ENCODE measurements around the gene MAML1. TPM values are rescaled to one million over a fixed set of nuclear protein-coding genes. Genes with fewer than 3 reads are reported as not detected.

MAML1 gene
- total and polyA plus RNA-seq, 2 experiments from 2014 or later, result 9.6 to 43.9 TPM

DNA sequence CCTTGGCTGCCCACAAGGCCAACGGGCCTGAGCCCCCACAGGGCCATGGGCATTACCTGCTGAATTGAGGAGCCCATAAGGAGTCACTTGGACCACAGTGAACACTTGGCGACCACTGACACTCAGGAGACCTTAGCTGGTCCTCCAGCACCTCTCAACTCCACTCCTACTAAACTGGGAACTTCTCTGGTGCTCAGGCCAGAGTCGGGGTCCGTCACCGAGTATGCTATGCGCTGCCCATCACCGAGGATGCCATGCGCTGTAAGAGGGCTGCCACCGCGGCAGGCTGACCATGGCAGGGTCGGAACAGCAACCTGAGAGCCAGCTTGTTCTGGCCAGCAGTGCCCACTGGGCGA is 87.5 kb downstream of the MAML1 start (continued):
- TF ChIP-seq CREB1 (CRISPR knock-in tag; IDR thresholded peaks at IDR 0.05; ENCODE audit: low read depth), result no peak

DNA sequence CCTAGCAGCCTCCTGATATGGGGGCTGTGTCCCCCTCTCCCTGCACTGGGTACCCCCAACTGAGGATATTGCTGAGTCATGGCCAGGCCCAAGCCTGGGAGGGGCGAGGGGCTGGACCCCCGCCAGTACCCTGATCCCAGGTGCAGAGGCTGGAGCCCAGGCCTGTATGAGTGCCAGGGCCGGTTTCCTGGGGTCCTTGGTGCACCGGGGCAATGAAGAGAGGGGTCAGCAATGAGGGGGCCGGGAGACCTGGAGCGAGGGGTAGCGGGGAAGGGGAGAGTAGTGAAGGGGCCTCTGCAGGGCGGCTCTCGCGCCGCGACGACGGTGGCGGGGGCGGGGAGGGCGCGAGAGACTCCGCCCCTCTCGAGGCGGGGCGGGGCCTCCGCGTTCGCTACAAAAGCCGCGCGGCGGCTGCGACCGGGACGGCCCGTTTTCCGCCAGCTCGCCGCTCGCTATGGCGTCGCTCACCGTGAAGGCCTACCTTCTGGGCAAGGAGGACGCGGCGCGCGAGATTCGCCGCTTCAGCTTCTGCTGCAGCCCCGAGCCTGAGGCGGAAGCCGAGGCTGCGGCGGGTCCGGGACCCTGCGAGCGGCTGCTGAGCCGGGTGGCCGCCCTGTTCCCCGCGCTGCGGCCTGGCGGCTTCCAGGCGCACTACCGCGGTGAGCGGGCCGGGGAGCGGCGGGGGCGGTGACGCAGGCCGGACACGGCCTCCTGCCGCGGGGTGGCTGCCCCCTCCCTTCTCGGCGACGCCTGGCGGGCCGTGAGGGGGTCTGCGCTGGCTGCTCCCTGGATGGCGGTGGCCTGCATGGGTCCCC is 88.1 kb downstream of the MAML1 start, which contains the start of gene SQSTM1:
Gene SQSTM1, plus strand, starts transcription at position 423 of the 815 bp plus-strand sequence. Its CDS starts 32 bp downstream, at position 455.
- peak within 1 kb of the TSS; percentile 76; the same call in 1 of the 2 replicates for H3K27ac ChIP-seq (ENCODE audit: low read depth)
- peaks cover 31% of the 10 kb centered on the region for H3K4me1 ChIP-seq (ENCODE audit: insufficient read depth)
- peaks cover 18% of the 10 kb centered on the region for H3K36me3 ChIP-seq (ENCODE audit: insufficient read depth)
- H3K79me2 ChIP-seq (replicated peaks; ENCODE audit: insufficient read depth), result peaks cover 21% of the 10 kb centered on the region
- H3K36me3 Mint-ChIP-seq (ENCODE audit: low read depth), result peaks cover 43% of the 10 kb centered on the region
- H2AFZ ChIP-seq, result no peak within 1 kb of the TSS
- H3K4me1 Mint-ChIP-seq, result peaks cover 32% of the 10 kb centered on the region
- no peaks in the 10 kb centered on the region for H3K9me2 ChIP-seq (ENCODE audit: insufficient read depth)
- H3K27ac Mint-ChIP-seq, result peak within 1 kb of the TSS; percentile 85
- no peaks in the 10 kb centered on the region for H3K9me3 Mint-ChIP-seq
- peaks cover 11% of the 10 kb centered on the region for H4K20me1 ChIP-seq (replicated peaks; ENCODE audit: insufficient read depth)
- peaks cover 12% of the 10 kb centered on the region; the same call in 1 of the 2 replicates for H3K27me3 ChIP-seq (ENCODE audit: insufficient read depth)
- peak within 1 kb of the TSS; percentile 92 for H3K4me3 ChIP-seq
- TF ChIP-seq, protein P1, sequence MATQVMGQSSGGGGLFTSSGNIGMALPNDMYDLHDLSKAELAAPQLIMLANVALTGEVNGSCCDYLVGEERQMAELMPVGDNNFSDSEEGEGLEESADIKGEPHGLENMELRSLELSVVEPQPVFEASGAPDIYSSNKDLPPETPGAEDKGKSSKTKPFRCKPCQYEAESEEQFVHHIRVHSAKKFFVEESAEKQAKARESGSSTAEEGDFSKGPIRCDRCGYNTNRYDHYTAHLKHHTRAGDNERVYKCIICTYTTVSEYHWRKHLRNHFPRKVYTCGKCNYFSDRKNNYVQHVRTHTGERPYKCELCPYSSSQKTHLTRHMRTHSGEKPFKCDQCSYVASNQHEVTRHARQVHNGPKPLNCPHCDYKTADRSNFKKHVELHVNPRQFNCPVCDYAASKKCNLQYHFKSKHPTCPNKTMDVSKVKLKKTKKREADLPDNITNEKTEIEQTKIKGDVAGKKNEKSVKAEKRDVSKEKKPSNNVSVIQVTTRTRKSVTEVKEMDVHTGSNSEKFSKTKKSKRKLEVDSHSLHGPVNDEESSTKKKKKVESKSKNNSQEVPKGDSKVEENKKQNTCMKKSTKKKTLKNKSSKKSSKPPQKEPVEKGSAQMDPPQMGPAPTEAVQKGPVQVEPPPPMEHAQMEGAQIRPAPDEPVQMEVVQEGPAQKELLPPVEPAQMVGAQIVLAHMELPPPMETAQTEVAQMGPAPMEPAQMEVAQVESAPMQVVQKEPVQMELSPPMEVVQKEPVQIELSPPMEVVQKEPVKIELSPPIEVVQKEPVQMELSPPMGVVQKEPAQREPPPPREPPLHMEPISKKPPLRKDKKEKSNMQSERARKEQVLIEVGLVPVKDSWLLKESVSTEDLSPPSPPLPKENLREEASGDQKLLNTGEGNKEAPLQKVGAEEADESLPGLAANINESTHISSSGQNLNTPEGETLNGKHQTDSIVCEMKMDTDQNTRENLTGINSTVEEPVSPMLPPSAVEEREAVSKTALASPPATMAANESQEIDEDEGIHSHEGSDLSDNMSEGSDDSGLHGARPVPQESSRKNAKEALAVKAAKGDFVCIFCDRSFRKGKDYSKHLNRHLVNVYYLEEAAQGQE (IDR thresholded peaks at IDR 0.05; ENCODE audit: unreplicated experiment), result no peak
- TF ChIP-seq POLR2AphosphoS5 (IDR thresholded peaks at IDR 0.05; ENCODE audit: low read depth) (peak; percentile 99), JUNB (IDR thresholded peaks at IDR 0.05; ENCODE audit: unreplicated experiment) (no peak)
- H3K27me3 Mint-ChIP-seq (ENCODE audit: insufficient read depth, low read depth, poor library complexity), result peaks cover 34% of the 10 kb centered on the region
- DNase-seq (ENCODE audit: low spot score) (peak; percentile 80), ATAC-seq (peak; percentile 16)
- H3F3A ChIP-seq (replicated peaks; ENCODE audit: low read depth), result peaks cover 40% of the 10 kb centered on the region
- H3K4me3 Mint-ChIP-seq, result peak within 1 kb of the TSS; percentile 92
- H3K4me2 ChIP-seq, result peak within 1 kb of the TSS; percentile 98

DNA sequence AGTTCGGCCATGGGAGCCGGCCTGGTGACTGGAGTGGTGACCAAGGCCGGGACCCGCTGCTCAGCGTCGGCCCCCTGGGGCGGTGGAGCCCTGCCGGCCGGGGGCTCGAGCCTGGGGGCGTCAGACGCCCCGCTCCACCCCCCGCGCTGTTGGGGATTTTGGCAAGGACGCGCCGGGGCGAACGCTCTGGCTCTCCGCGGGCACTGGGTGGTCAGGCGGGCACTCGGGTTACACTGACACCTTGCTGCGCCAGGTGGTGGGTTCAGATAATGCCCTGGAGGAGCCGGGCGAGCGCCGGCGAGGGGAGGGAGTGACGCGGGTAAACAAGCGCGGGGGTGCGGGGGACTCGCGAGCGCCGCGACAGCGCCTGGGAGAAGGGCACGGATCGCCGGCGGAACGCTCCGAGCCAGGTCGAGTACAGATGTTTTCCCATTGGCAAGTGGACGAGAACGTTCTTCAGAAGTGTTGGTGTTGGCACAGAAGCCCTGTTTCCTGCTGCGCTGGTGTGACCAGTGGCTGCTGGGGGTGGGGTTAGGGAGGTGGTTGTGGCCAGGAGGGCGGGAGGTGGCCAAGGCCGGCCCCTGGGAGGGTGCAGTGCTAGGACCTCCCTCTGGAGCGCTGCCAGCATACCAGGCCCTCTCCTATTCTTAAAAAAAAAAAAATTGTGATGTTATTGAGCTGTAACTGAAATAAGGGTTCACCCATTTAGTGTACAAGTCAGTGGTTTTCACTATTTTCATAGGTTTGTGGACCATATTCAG is 88.9 kb downstream of the MAML1 start:
- no peak overlapping the region for H2AFZ ChIP-seq
- H3K4me3 ChIP-seq, result peak overlapping the region; percentile 92
- H3K27ac ChIP-seq (ENCODE audit: low read depth), result 0 out of 2 replicates have a peak overlapping the region, but pooled peaks have one; percentile 76
- H3K4me1 ChIP-seq (ENCODE audit: insufficient read depth), result peaks cover 31% of the 10 kb centered on the region
- Mint-ChIP-seq H3K27me3 (ENCODE audit: insufficient read depth, low read depth, poor library complexity) (peaks cover 28% of the 10 kb centered on the region), H3K4me3 (peak overlapping the region; percentile 92), H3K36me3 (ENCODE audit: low read depth) (peaks cover 47% of the 10 kb centered on the region), H3K9me3 (no peaks in the 10 kb centered on the region), H3K4me1 (peaks cover 30% of the 10 kb centered on the region), H3K27ac (peak overlapping the region; percentile 85; the same call in 1 of the 2 replicates)
- peak; percentile 53 for TF ChIP-seq CREB1 (CRISPR knock-in tag; IDR thresholded peaks at IDR 0.05; ENCODE audit: low read depth)
- peak; percentile 57 for TF ChIP-seq POLR2AphosphoS5 (IDR thresholded peaks at IDR 0.05; ENCODE audit: low read depth)
- no peak for TF ChIP-seq NANOG (IDR thresholded peaks at IDR 0.05; ENCODE audit: borderline replicate concordance)
- no peak for TF ChIP-seq ZNF331 (CRISPR knock-in tag; IDR thresholded peaks at IDR 0.05; ENCODE audit: low read depth)
- TF ChIP-seq, protein P2, sequence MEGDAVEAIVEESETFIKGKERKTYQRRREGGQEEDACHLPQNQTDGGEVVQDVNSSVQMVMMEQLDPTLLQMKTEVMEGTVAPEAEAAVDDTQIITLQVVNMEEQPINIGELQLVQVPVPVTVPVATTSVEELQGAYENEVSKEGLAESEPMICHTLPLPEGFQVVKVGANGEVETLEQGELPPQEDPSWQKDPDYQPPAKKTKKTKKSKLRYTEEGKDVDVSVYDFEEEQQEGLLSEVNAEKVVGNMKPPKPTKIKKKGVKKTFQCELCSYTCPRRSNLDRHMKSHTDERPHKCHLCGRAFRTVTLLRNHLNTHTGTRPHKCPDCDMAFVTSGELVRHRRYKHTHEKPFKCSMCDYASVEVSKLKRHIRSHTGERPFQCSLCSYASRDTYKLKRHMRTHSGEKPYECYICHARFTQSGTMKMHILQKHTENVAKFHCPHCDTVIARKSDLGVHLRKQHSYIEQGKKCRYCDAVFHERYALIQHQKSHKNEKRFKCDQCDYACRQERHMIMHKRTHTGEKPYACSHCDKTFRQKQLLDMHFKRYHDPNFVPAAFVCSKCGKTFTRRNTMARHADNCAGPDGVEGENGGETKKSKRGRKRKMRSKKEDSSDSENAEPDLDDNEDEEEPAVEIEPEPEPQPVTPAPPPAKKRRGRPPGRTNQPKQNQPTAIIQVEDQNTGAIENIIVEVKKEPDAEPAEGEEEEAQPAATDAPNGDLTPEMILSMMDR (conservative IDR thresholded peaks at IDR 0.05; ENCODE audit: low read depth in 2 of 2), result no peak
- peaks cover 41% of the 10 kb centered on the region for H3F3A ChIP-seq (replicated peaks; ENCODE audit: low read depth)
- peak overlapping the region; percentile 98 for H3K4me2 ChIP-seq
- H3K9me2 ChIP-seq (ENCODE audit: insufficient read depth), result no peaks in the 10 kb centered on the region
- DNase-seq (ENCODE audit: low spot score) (peak; percentile 87), ATAC-seq (peak; percentile 47)
- peaks cover 21% of the 10 kb centered on the region for H3K79me2 ChIP-seq (replicated peaks; ENCODE audit: insufficient read depth)
- H4K20me1 ChIP-seq (replicated peaks; ENCODE audit: insufficient read depth), result peaks cover 11% of the 10 kb centered on the region
- H3K36me3 ChIP-seq (ENCODE audit: insufficient read depth), result peaks cover 18% of the 10 kb centered on the region
- peaks cover 12% of the 10 kb centered on the region; the same call in 1 of the 2 replicates for H3K27me3 ChIP-seq (ENCODE audit: insufficient read depth)

Data from GM23338 (cell line).